Neural progenitor cell (in vitro differentiated cells): ENCODE data around the gene GDF11. TPM values are rescaled to one million over a fixed set of nuclear protein-coding genes. Genes with fewer than 3 reads are reported as not detected.

Experiments
- DNase-seq: peaks from one replicate; pipeline ENCODE4 v3.0.0-alpha.2; 2016; ENCODE audit warnings: low spot score
- H2AFZ ChIP-seq: fragments of 200-600 bp; sonication (generic); replicated peaks from 2 replicates; pipeline ENCODE4 v1.6.1; 2016; ENCODE audit warnings: antibody characterized with exemption
- H3F3A ChIP-seq: fragments of 200-600 bp; sonication (generic); 2 replicates; pipeline ENCODE4 v1.6.1; 2016; ENCODE audit warnings: antibody characterized with exemption, low read depth
- H3K27ac ChIP-seq: fragments of 200-600 bp; sonication (generic); 2 replicates; pipeline ENCODE4 v1.5.1; 2016; ENCODE audit warnings: mild to moderate bottlenecking
- H3K27me3 ChIP-seq: fragments of 200-600 bp; sonication (generic); 2 replicates; pipeline ENCODE4 v1.6.1; 2016; ENCODE audit warnings: mild to moderate bottlenecking, moderate library complexity
- H3K36me3 ChIP-seq: fragments of 200-600 bp; sonication (generic); 2 replicates; pipeline ENCODE4 v1.5.1; 2016
- H3K4me1 ChIP-seq: fragments of 200-600 bp; sonication (generic); 2 replicates; pipeline ENCODE4 v1.6.1; 2016; ENCODE audit warnings: mixed run types
- H3K4me2 ChIP-seq: fragments of 200-600 bp; sonication (generic); 2 replicates; pipeline ENCODE4 v1.6.1; 2016
- H3K4me3 ChIP-seq: fragments of 200-600 bp; sonication (generic); 2 replicates; pipeline ENCODE4 v1.5.1; 2016
- H3K79me2 ChIP-seq: fragments of 200-600 bp; sonication (generic); 2 replicates; pipeline ENCODE4 v1.6.1; 2016; ENCODE audit warnings: low read depth
- H3K9ac ChIP-seq: fragments of 200-600 bp; sonication (generic); 2 replicates; pipeline ENCODE4 v1.6.1; 2016
- H3K9me3 ChIP-seq: fragments of 200-600 bp; sonication (generic); 2 replicates; pipeline ENCODE4 v1.5.1; 2016; ENCODE audit warnings: low read depth
- H4K20me1 ChIP-seq: fragments of 200-600 bp; sonication (generic); 2 replicates; pipeline ENCODE4 v1.6.1; 2016; ENCODE audit warnings: low read depth
- H3K27ac Mint-ChIP-seq: 3 replicates; pipeline ENCODE4 v1.8.0; 2021; ENCODE audit warnings: mixed read lengths
- H3K27me3 Mint-ChIP-seq: 2 replicates; pipeline ENCODE4 v1.8.0; 2022; ENCODE audit warnings: low read depth, mild to moderate bottlenecking, inconsistent platforms, moderate library complexity, mixed read lengths; ENCODE audit not compliant: insufficient read depth
- H3K36me3 Mint-ChIP-seq: 3 replicates; pipeline ENCODE4 v1.8.0; 2021; ENCODE audit warnings: mixed read lengths
- H3K4me1 Mint-ChIP-seq: 3 replicates; pipeline ENCODE4 v1.8.0; 2021; ENCODE audit warnings: mixed read lengths
- H3K4me3 Mint-ChIP-seq: 3 replicates; pipeline ENCODE4 v1.8.0; 2021; ENCODE audit warnings: mild to moderate bottlenecking, moderate library complexity, mixed read lengths
- H3K9me3 Mint-ChIP-seq: 3 replicates; pipeline ENCODE4 v1.8.0; 2020; ENCODE audit warnings: mixed read lengths
- EZH2 ChIP-seq: fragments of 200-600 bp; sonication (generic); IDR thresholded peaks from 2 replicates; pipeline ENCODE4 v1.6.1; 2017; ENCODE audit warnings: antibody characterized with exemption, mild to moderate bottlenecking, moderate library complexity
- EZH2phosphoT487 ChIP-seq: fragments of 200-600 bp; sonication (generic); IDR thresholded peaks from 2 replicates; pipeline ENCODE4 v1.6.1; 2017; ENCODE audit warnings: antibody characterized with exemption
- total RNA-seq: library from RNA; depleted of rRNA; stranded (reverse); fragments of >200 nt; gene quantifications from 2 replicates; pipeline ENCODE4 v1.2.3, GENCODE V29; 2015; ENCODE audit warnings: low replicate concordance
- TF ChIP-seq, protein P1 (sequence below): fragments of 200-600 bp; sonication (generic); IDR thresholded peaks from 2 replicates; pipeline ENCODE4 v1.5.1; 2017; ENCODE audit warnings: antibody characterized with exemption, mild to moderate bottlenecking

GDF11 gene
- total RNA-seq, 1 donor from 2014 or later, result 9.1 TPM

- H3K4me1 ChIP-seq, result peaks cover 19% of the 10 kb centered on the region
- H3K9ac ChIP-seq, result no peak overlapping the region
- no peak overlapping the region for H3K27ac ChIP-seq
- H3K4me3 ChIP-seq, result no peak overlapping the region
- H3K27me3 Mint-ChIP-seq, result peaks cover 11% of the 10 kb centered on the region
- no peak overlapping the region for H3K27ac Mint-ChIP-seq
- peaks cover 6% of the 10 kb centered on the region for H3K79me2 ChIP-seq
- no peak for DNase-seq
- H3K9me3 ChIP-seq, result no peaks in the 10 kb centered on the region
- H3K9me3 Mint-ChIP-seq, result no peaks in the 10 kb centered on the region
- H3K4me1 Mint-ChIP-seq, result peaks cover 30% of the 10 kb centered on the region
- peaks cover 41% of the 10 kb centered on the region for H3F3A ChIP-seq
- H4K20me1 ChIP-seq, result peaks cover 6% of the 10 kb centered on the region
- TF ChIP-seq EZH2 (no peak), EZH2phosphoT487 (no peak)
- TF ChIP-seq, protein P1, sequence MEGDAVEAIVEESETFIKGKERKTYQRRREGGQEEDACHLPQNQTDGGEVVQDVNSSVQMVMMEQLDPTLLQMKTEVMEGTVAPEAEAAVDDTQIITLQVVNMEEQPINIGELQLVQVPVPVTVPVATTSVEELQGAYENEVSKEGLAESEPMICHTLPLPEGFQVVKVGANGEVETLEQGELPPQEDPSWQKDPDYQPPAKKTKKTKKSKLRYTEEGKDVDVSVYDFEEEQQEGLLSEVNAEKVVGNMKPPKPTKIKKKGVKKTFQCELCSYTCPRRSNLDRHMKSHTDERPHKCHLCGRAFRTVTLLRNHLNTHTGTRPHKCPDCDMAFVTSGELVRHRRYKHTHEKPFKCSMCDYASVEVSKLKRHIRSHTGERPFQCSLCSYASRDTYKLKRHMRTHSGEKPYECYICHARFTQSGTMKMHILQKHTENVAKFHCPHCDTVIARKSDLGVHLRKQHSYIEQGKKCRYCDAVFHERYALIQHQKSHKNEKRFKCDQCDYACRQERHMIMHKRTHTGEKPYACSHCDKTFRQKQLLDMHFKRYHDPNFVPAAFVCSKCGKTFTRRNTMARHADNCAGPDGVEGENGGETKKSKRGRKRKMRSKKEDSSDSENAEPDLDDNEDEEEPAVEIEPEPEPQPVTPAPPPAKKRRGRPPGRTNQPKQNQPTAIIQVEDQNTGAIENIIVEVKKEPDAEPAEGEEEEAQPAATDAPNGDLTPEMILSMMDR, result no peak
- no peaks in the 10 kb centered on the region for H3K36me3 Mint-ChIP-seq
- H3K4me2 ChIP-seq, result no peak overlapping the region
- no peak overlapping the region for H2AFZ ChIP-seq
- H3K27me3 ChIP-seq, result no peaks in the 10 kb centered on the region
- H3K36me3 ChIP-seq, result no peaks in the 10 kb centered on the region
- H3K4me3 Mint-ChIP-seq, result no peak overlapping the region
Measured at GRCh38 chr12:55733021-55733555, 9.8 kb upstream of the GDF11 start.

- H3K27ac Mint-ChIP-seq, result no peak overlapping the region
- no peaks in the 10 kb centered on the region for H3K36me3 ChIP-seq
- no peak overlapping the region for H3K4me3 Mint-ChIP-seq
- H3K9me3 Mint-ChIP-seq, result no peaks in the 10 kb centered on the region
- H3K4me1 Mint-ChIP-seq, result peaks cover 33% of the 10 kb centered on the region
- peaks cover 6% of the 10 kb centered on the region for H4K20me1 ChIP-seq
- no peaks in the 10 kb centered on the region for H3K9me3 ChIP-seq
- H2AFZ ChIP-seq, result no peak overlapping the region
- H3K4me1 ChIP-seq, result peaks cover 19% of the 10 kb centered on the region
- no peak for TF ChIP-seq EZH2
- TF ChIP-seq EZH2phosphoT487, result no peak
- TF ChIP-seq, protein P1, result no peak
- DNase-seq, result no peak
- H3F3A ChIP-seq, result peaks cover 46% of the 10 kb centered on the region
- peaks cover 11% of the 10 kb centered on the region for H3K27me3 Mint-ChIP-seq
- H3K79me2 ChIP-seq, result no peaks in the 10 kb centered on the region
- no peaks in the 10 kb centered on the region for H3K36me3 Mint-ChIP-seq
- H3K27me3 ChIP-seq, result no peaks in the 10 kb centered on the region
- H3K4me3 ChIP-seq, result no peak overlapping the region
- no peak overlapping the region for H3K4me2 ChIP-seq
- H3K27ac ChIP-seq, result no peak overlapping the region
- H3K9ac ChIP-seq, result no peak overlapping the region
Measured at GRCh38 chr12:55733858-55734257, 9.1 kb upstream of the GDF11 start.

GRCh38 chr12:55734595-55734994, 8.3 kb upstream of the GDF11 start:
- Histone ChIP-seq H3K36me3 (no peaks in the 10 kb centered on the region), H3K9me3 (no peaks in the 10 kb centered on the region), H3K27me3 (no peaks in the 10 kb centered on the region), H3K4me3 (no peak overlapping the region), H3K9ac (no peak overlapping the region), H3K27ac (no peak overlapping the region), H3K4me1 (peaks cover 19% of the 10 kb centered on the region), H2AFZ (no peak overlapping the region), H4K20me1 (peaks cover 6% of the 10 kb centered on the region), H3K79me2 (no peaks in the 10 kb centered on the region), H3K4me2 (no peak overlapping the region), H3F3A (peaks cover 39% of the 10 kb centered on the region)
- H3K36me3 Mint-ChIP-seq, result no peaks in the 10 kb centered on the region
- H3K27me3 Mint-ChIP-seq, result peaks cover 6% of the 10 kb centered on the region
- peaks cover 32% of the 10 kb centered on the region for H3K4me1 Mint-ChIP-seq
- TF ChIP-seq EZH2 (no peak), EZH2phosphoT487 (no peak)
- TF ChIP-seq, protein P1, result no peak
- no peak for DNase-seq
- H3K4me3 Mint-ChIP-seq, result no peak overlapping the region
- no peaks in the 10 kb centered on the region for H3K9me3 Mint-ChIP-seq
- no peak overlapping the region for H3K27ac Mint-ChIP-seq
